Mucosa of descending colon (tissue), 3 donors: ENCODE measurements around the gene USP14. TPM values are rescaled to one million over a fixed set of nuclear protein-coding genes. Genes with fewer than 3 reads are reported as not detected.

ENCODE experiments used
- ATAC-seq: fragments of 200-7000 bp; cut with Tn5 transposase; one replicate; pipeline ENCODE4 v1.9.1; 2020; ENCODE audit warnings: mild to moderate bottlenecking, moderate library complexity
- DNase-seq, 3 donors: peaks; one replicate each; pipeline ENCODE4 v3.0.0-alpha.2; 2020
- H3K36me3 ChIP-seq: fragments of 200-600 bp; one replicate; pipeline ENCODE4 v1.8.0; 2021; ENCODE audit warnings: low read depth, mild to moderate bottlenecking
- H3K4me1 ChIP-seq: fragments of 200-600 bp; one replicate; pipeline ENCODE4 v1.8.0; 2021; ENCODE audit warnings: low read depth, mild to moderate bottlenecking
- H3K4me3 ChIP-seq: fragments of 200-600 bp; one replicate; pipeline ENCODE4 v1.8.0; 2021; ENCODE audit warnings: mild to moderate bottlenecking
- H3K9me3 ChIP-seq: fragments of 200-600 bp; one replicate; pipeline ENCODE4 v1.8.0; 2021; ENCODE audit warnings: mild to moderate bottlenecking
- CTCF ChIP-seq: fragments of 200-600 bp; IDR thresholded peaks from one replicate; pipeline ENCODE4 v1.8.0; 2022; ENCODE audit warnings: antibody characterized with exemption, mild to moderate bottlenecking
- intact Hi-C, 2 donors: fragments of 100-400 bp; cut with DNase I in 1 of 2; cut with micrococcal nuclease in 1 of 2; formaldehyde crosslinking; loops; one replicate each; pipeline versions ENCODE4 v1.11.0 to v1.11.1; 2022; cut with DNase I, micrococcal nuclease
- total RNA-seq, 3 donors: library from RNA; stranded (reverse); fragmentation: NEBNext Ultra II Directional in 2 of 3; extraction: Animal tissue kit (Norgen Biotek cat#: 25700) in 2 of 3; gene quantifications; one replicate each; pipeline versions ENCODE4 v1.2.1 to v1.2.4, GENCODE V29; 2021 to 2023
- donor health status: DM: no; HTN: no; CAD: no; lungs with moderate emphysema.
- donor health status: DM: no; HTN: no; CAD: no.
- donor health status: DM: no; HTN: yes; CAD: no.

USP14 gene
- total RNA-seq, 3 donors from 2014 or later: 25.5 to 47.6 (median 38.2) TPM

- DNase-seq (no peak), ATAC-seq (no peak)
- intact Hi-C loops: no loop called here
- TF ChIP-seq CTCF: no peak
- Histone ChIP-seq H3K4me3 (no peak overlapping the region), H3K36me3 (no peaks in the 10 kb centered on the region), H3K9me3 (no peaks in the 10 kb centered on the region), H3K4me1 (no peaks in the 10 kb centered on the region)
These were observed 30.9 kb downstream of the USP14 start for GRCh38 chr18:189254-189653.

GRCh38 chr18:191725-192124 lies 33.4 kb downstream of the USP14 start:
- Histone ChIP-seq H3K9me3 (no peaks in the 10 kb centered on the region), H3K4me1 (no peaks in the 10 kb centered on the region), H3K36me3 (no peaks in the 10 kb centered on the region), H3K4me3 (no peak overlapping the region)
- DNase-seq: no peak
- no peak for TF ChIP-seq CTCF
- no peak for ATAC-seq
- intact Hi-C loops: no loop called here

DNA sequence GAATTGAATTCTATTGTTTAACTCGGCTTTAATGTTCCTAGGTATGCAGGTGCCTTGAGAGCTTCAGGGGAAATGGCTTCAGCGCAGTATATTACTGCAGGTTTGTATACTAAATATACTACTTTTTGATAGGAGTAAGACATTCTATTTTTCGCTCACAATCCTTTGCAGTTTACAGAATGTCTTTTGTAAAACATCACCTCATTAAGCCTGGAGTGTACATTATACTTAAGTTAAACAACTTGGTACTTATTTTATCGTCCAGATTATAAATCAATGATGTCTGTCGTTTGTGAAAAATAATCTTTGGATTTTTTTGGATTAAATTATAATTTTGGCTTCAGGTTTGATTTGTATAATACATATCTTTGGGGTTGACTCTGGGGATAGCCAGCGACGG lies 34.4 kb downstream of the USP14 start:
- Histone ChIP-seq H3K9me3 (no peaks in the 10 kb centered on the region), H3K4me1 (no peaks in the 10 kb centered on the region), H3K4me3 (no peak overlapping the region), H3K36me3 (no peaks in the 10 kb centered on the region)
- no peak for TF ChIP-seq CTCF
- DNase-seq: no peak
- ATAC-seq: no peak
- intact Hi-C loops: no loop called here

GRCh38 chr18:195651-196050 lies 37.3 kb downstream of the USP14 start:
- TF ChIP-seq CTCF: no peak
- DNase-seq (no peak), ATAC-seq (no peak)
- Histone ChIP-seq H3K4me1 (no peaks in the 10 kb centered on the region), H3K36me3 (no peaks in the 10 kb centered on the region), H3K4me3 (no peak overlapping the region), H3K9me3 (no peaks in the 10 kb centered on the region)
- intact Hi-C loops: no loop called here

DNA sequence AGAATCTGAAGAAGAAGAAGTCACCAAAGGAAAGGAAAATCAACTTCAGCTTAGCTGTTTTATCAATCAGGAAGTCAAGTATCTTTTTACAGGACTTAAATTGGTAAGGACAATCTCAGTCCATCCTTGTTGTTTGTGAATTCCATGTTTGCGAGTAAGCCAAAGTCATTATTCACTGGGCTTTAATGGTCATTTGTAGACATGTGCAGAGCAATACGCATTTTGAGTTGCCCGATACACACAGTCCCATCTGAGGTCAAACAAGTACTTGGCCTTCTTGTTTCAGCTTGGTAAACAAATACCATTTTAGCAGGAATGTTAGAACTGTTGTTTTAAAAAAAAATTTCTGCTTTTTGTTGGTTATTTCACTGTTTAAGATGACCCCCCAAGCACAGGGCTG lies 40.9 kb downstream of the USP14 start:
- no peak for TF ChIP-seq CTCF
- intact Hi-C loops: no loop called here
- H3K4me3 ChIP-seq: no peak overlapping the region
- ATAC-seq (no peak), DNase-seq (no peak)
- no peaks in the 10 kb centered on the region for H3K4me1 ChIP-seq
- no peaks in the 10 kb centered on the region for H3K9me3 ChIP-seq
- no peaks in the 10 kb centered on the region for H3K36me3 ChIP-seq

DNA sequence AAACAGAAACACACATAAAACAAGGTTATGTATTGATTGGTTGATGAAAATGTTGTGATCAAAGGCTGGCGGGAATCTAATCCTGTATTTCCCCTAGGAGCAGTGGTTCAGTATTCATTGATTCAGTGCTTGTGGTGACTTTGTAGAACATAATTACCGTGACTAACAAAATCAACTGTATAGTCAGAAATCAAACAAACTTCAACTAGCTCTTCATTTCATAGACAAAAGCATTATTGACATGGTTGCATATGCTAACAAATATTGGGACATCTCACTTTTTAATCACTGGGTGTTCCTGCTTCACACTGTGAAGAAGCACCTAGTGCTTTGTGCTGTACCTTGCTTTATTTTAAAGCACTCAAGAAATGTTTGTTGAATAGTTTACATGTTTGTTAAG lies 41.4 kb downstream of the USP14 start:
- TF ChIP-seq CTCF: no peak
- intact Hi-C loops: no loop called here
- ATAC-seq (no peak), DNase-seq (no peak)
- Histone ChIP-seq H3K4me3 (no peak overlapping the region), H3K4me1 (no peaks in the 10 kb centered on the region), H3K36me3 (no peaks in the 10 kb centered on the region), H3K9me3 (no peaks in the 10 kb centered on the region)
